H9 (cell line): ENCODE data around the gene ARPP19. TPM values are rescaled to one million over a fixed set of nuclear protein-coding genes. Genes with fewer than 3 reads are reported as not detected.
"Not testable (repeated sequence)": the region's sequence is repeated elsewhere in the genome, so short reads cannot be mapped to it uniquely, and the experiment has no call there.

Experiments
- DNase-seq: peaks from one replicate; pipeline ENCODE4 v3.0.0-alpha.2; 2017
- H2AFZ ChIP-seq: one replicate; pipeline ENCODE4 v1.6.1; 2013; ENCODE audit warnings: mild to moderate bottlenecking, low read length, control low read depth, moderate library complexity
- H2AK5ac ChIP-seq: 2 replicates; pipeline ENCODE4 v1.6.1; 2013; ENCODE audit warnings: low read length, control low read depth, mixed read lengths; ENCODE audit not compliant: insufficient read length
- H2BK120ac ChIP-seq: one replicate; pipeline ENCODE4 v1.6.1; 2013; ENCODE audit warnings: low read depth, mild to moderate bottlenecking, low read length, control low read depth, inconsistent platforms; ENCODE audit not compliant: poor library complexity, severe bottlenecking
- H2BK12ac ChIP-seq: 2 replicates; pipeline ENCODE4 v1.6.1; 2013; ENCODE audit warnings: low read length, control low read depth, mixed read lengths, low read depth; ENCODE audit not compliant: insufficient read length
- H2BK15ac ChIP-seq: 2 replicates; pipeline ENCODE4 v1.6.1; 2013; ENCODE audit warnings: low read depth, low read length, control low read depth
- H2BK20ac ChIP-seq: one replicate; pipeline ENCODE4 v1.6.1; 2013; ENCODE audit warnings: low read depth, mild to moderate bottlenecking, low read length, control low read depth, inconsistent platforms; ENCODE audit not compliant: poor library complexity, severe bottlenecking
- H2BK5ac ChIP-seq: 2 replicates; pipeline ENCODE4 v1.6.1; 2013; ENCODE audit warnings: low read length, control low read depth, mixed read lengths; ENCODE audit not compliant: insufficient read length
- H3K14ac ChIP-seq: 2 replicates; pipeline ENCODE4 v1.6.1; 2013; ENCODE audit warnings: low read length, control low read depth; ENCODE audit not compliant: insufficient read depth
- H3K18ac ChIP-seq: 2 replicates; pipeline ENCODE4 v1.6.1; 2013; ENCODE audit warnings: low read depth, mild to moderate bottlenecking, mixed read lengths, low read length, control low read depth; ENCODE audit not compliant: insufficient read length
- H3K23ac ChIP-seq: 2 replicates; pipeline ENCODE4 v1.6.1; 2013; ENCODE audit warnings: low read length, control low read depth, mixed read lengths, low read depth; ENCODE audit not compliant: insufficient read length
- H3K23me2 ChIP-seq: 2 replicates; pipeline ENCODE4 v1.6.1; 2013; ENCODE audit warnings: low read depth, mild to moderate bottlenecking, mixed read lengths, low read length, control low read depth; ENCODE audit not compliant: insufficient read length, poor library complexity, severe bottlenecking
- H3K27ac ChIP-seq: 2 replicates; pipeline ENCODE4 v1.5.1; 2013; ENCODE audit warnings: low read length, control low read depth, mixed read lengths, low read depth; ENCODE audit not compliant: insufficient read length
- H3K27me3 ChIP-seq: 2 replicates; pipeline ENCODE4 v1.6.1; 2013; ENCODE audit warnings: low read length, control low read depth, inconsistent platforms; ENCODE audit not compliant: insufficient read depth
- H3K4ac ChIP-seq: 2 replicates; pipeline ENCODE4 v1.6.1; 2013; ENCODE audit warnings: low read depth, mild to moderate bottlenecking, control low read depth, inconsistent platforms, low read length, moderate library complexity
- H3K4me1 ChIP-seq: 2 replicates; pipeline ENCODE4 v1.6.1; 2013; ENCODE audit warnings: low read length, control low read depth, inconsistent platforms; ENCODE audit not compliant: insufficient read depth
- H3K4me2 ChIP-seq: 2 replicates; pipeline ENCODE4 v1.6.1; 2013; ENCODE audit warnings: low read length, control low read depth, mixed read lengths; ENCODE audit not compliant: insufficient read length, insufficient read depth
- H3K56ac ChIP-seq: 2 replicates; pipeline ENCODE4 v1.6.1; 2013; ENCODE audit warnings: low read depth, mild to moderate bottlenecking, mixed read lengths, low read length, control low read depth; ENCODE audit not compliant: insufficient read length
- H3K79me1 ChIP-seq: 2 replicates; pipeline ENCODE4 v1.6.1; 2013; ENCODE audit warnings: low read depth, mild to moderate bottlenecking, moderate library complexity, low read length, control low read depth, inconsistent platforms; ENCODE audit not compliant: insufficient read depth, poor library complexity, severe bottlenecking
- H3K79me2 ChIP-seq: 2 replicates; pipeline ENCODE4 v1.6.1; 2013; ENCODE audit warnings: low read length, control low read depth, inconsistent platforms; ENCODE audit not compliant: insufficient read depth
- H3K9ac ChIP-seq: 2 replicates; pipeline ENCODE4 v1.6.1; 2013; ENCODE audit warnings: low read length, control low read depth, mixed read lengths; ENCODE audit not compliant: insufficient read length; ENCODE audit errors: extremely low read depth
- H3K9me3 ChIP-seq: one replicate; pipeline ENCODE4 v1.6.1; 2013; ENCODE audit warnings: low read depth, low read length, inconsistent platforms; ENCODE audit not compliant: control insufficient read depth
- H3T11ph ChIP-seq: one replicate; pipeline ENCODE4 v1.6.1; 2013; ENCODE audit warnings: mild to moderate bottlenecking, low read length, control low read depth, inconsistent platforms
- H4K20me1 ChIP-seq: one replicate; pipeline ENCODE4 v1.6.1; 2013; ENCODE audit not compliant: control insufficient read depth, insufficient read length, insufficient read depth
- H4K5ac ChIP-seq: 2 replicates; pipeline ENCODE4 v1.6.1; 2013; ENCODE audit warnings: low read depth, mild to moderate bottlenecking, mixed read lengths, low read length, control low read depth; ENCODE audit not compliant: insufficient read length
- H4K8ac ChIP-seq: replicated peaks from 2 replicates; pipeline ENCODE4 v1.6.1; 2013; ENCODE audit warnings: low read length, control low read depth, mixed read lengths, low read depth; ENCODE audit not compliant: insufficient read length
- H4K91ac ChIP-seq: 2 replicates; pipeline ENCODE4 v1.6.1; 2013; ENCODE audit warnings: low read depth, mild to moderate bottlenecking, moderate library complexity, mixed read lengths, low read length, control low read depth; ENCODE audit not compliant: insufficient read length
- H3K27ac Mint-ChIP-seq, 3 experiments: 2 replicates in 2 of 3; 3 replicates in 1 of 3; pipeline ENCODE4 v1.8.0; 2020 to 2021; ENCODE audit warnings: mixed read lengths in 3 of 3, mild to moderate bottlenecking in 1 of 3, moderate library complexity in 1 of 3
- H3K27me3 Mint-ChIP-seq: 2 replicates; pipeline ENCODE4 v1.8.0; 2021; ENCODE audit warnings: low read depth, mild to moderate bottlenecking, moderate library complexity, mixed read lengths
- H3K36me3 Mint-ChIP-seq, 3 experiments: 2 replicates in 2 of 3; 3 replicates in 1 of 3; pipeline ENCODE4 v1.8.0; 2020 to 2021; ENCODE audit warnings: low read depth in 3 of 3, mixed read lengths in 3 of 3; ENCODE audit not compliant: insufficient read depth in 1 of 3
- H3K4me1 Mint-ChIP-seq, 2 experiments: 2 replicates each; pipeline ENCODE4 v1.8.0; 2020; ENCODE audit warnings: mixed read lengths in 2 of 2
- H3K4me3 Mint-ChIP-seq, 2 experiments: 2 replicates in 1 of 2; 3 replicates in 1 of 2; pipeline ENCODE4 v1.8.0; 2020 to 2021; ENCODE audit warnings: mild to moderate bottlenecking in 2 of 2, mixed read lengths in 2 of 2, moderate library complexity in 1 of 2
- H3K9me3 Mint-ChIP-seq, 2 experiments: 2 replicates in 1 of 2; 3 replicates in 1 of 2; pipeline ENCODE4 v1.8.0; 2020; ENCODE audit warnings: mild to moderate bottlenecking in 2 of 2, mixed read lengths in 2 of 2, moderate library complexity in 1 of 2
- WGBS: extraction: QIAGEN DNeasy Blood & Tissue Kit; methylation state at CpG from one replicate; pipeline ENCODE4 v1.1.7; 2013; ENCODE audit warnings: missing lambda C conversion rate, low lambda C conversion rate, mixed read lengths; ENCODE audit not compliant: insufficient read length; ENCODE audit errors: extremely low coverage; 5-methylcytosine and 5-hydroxymethylcytosine counted together
- total RNA-seq: library from RNA; stranded (reverse); gene quantifications from 2 replicates; pipeline ENCODE4 v1.2.1, GENCODE V29; 2021
- TF ChIP-seq, protein P1 (sequence below): fragments of 200-600 bp; sonication (generic); conservative IDR thresholded peaks from 3 replicates; pipeline ENCODE4 v1.8.0; 2021; ENCODE audit warnings: antibody characterized with exemption, mild to moderate bottlenecking

Gene ARPP19
- total RNA-seq, 1 experiment from 2014 or later, result 247 TPM

- H3K4me1 ChIP-seq, result no peaks in the 10 kb centered on the region
- no peak overlapping the region for H3T11ph ChIP-seq
- H2BK12ac ChIP-seq, result no peak overlapping the region
- H3K23ac ChIP-seq, result no peak overlapping the region
- no CpG with 5 or more reads among the region's 2 CpGs for WGBS
- H4K91ac ChIP-seq, result no peak overlapping the region
- Mint-ChIP-seq H3K36me3 (no peaks in the 10 kb centered on the region), H3K27ac (no peak overlapping the region), H3K4me1 (peaks cover 4% of the 10 kb centered on the region in 2 experiments), H3K4me3 (no peak overlapping the region), H3K9me3 (no peaks in the 10 kb centered on the region; a peak in 1 of 5 replicates), H3K27me3 (no peaks in the 10 kb centered on the region)
- no peaks in the 10 kb centered on the region for H3K79me2 ChIP-seq
- H3K14ac ChIP-seq, result no peak overlapping the region
- no peak overlapping the region for H2BK5ac ChIP-seq
- no peak overlapping the region for H3K4me2 ChIP-seq
- H3K4ac ChIP-seq, result no peak overlapping the region
- no peaks in the 10 kb centered on the region for H3K79me1 ChIP-seq
- H3K9me3 ChIP-seq, result no peaks in the 10 kb centered on the region
- H3K27me3 ChIP-seq, result no peaks in the 10 kb centered on the region
- no peak for DNase-seq
- H3K56ac ChIP-seq, result no peak overlapping the region
- no peak overlapping the region for H2BK20ac ChIP-seq
- no peak overlapping the region for H2AFZ ChIP-seq
- no peak overlapping the region for H3K9ac ChIP-seq
- H2BK15ac ChIP-seq, result no peak overlapping the region
- no peak overlapping the region for H2BK120ac ChIP-seq
- TF ChIP-seq, protein P1, sequence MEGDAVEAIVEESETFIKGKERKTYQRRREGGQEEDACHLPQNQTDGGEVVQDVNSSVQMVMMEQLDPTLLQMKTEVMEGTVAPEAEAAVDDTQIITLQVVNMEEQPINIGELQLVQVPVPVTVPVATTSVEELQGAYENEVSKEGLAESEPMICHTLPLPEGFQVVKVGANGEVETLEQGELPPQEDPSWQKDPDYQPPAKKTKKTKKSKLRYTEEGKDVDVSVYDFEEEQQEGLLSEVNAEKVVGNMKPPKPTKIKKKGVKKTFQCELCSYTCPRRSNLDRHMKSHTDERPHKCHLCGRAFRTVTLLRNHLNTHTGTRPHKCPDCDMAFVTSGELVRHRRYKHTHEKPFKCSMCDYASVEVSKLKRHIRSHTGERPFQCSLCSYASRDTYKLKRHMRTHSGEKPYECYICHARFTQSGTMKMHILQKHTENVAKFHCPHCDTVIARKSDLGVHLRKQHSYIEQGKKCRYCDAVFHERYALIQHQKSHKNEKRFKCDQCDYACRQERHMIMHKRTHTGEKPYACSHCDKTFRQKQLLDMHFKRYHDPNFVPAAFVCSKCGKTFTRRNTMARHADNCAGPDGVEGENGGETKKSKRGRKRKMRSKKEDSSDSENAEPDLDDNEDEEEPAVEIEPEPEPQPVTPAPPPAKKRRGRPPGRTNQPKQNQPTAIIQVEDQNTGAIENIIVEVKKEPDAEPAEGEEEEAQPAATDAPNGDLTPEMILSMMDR, result no peak
- no peaks in the 10 kb centered on the region for H4K20me1 ChIP-seq
- no peak overlapping the region for H4K8ac ChIP-seq
- H3K27ac ChIP-seq, result no peak overlapping the region
- H4K5ac ChIP-seq, result no peak overlapping the region
- H3K23me2 ChIP-seq, result no peaks in the 10 kb centered on the region
- H2AK5ac ChIP-seq, result no peak overlapping the region
- H3K18ac ChIP-seq, result no peak overlapping the region
Observed at GRCh38 chr15:52575072-52575471, 6.2 kb upstream of the ARPP19 start.

DNA sequence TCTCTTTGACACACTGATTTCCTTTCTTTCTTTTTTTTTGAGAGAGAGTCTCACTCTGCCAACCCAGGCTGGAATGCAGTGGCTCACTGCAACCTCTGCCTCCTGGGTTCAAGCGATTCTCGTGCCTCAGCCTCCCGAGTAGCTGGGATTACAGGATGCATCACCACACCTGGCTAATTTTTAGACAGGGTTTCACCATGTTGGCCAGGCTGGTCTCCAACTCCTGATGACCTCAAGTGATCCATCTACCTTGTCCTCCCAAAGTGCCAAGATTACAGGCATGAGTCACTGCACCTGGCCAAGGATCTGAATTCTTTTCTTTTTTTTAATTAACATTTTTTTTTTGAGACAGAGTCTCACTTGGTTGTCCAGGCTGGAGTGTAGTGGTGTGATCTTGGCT is 5.8 kb upstream of the ARPP19 start:
- H2BK5ac ChIP-seq, H2BK15ac ChIP-seq, H4K5ac ChIP-seq, H3K27me3 Mint-ChIP-seq, H3K4me2 ChIP-seq, H3K4me1 Mint-ChIP-seq, H3K4ac ChIP-seq, H3K79me1 ChIP-seq, H3K79me2 ChIP-seq, H3K23me2 ChIP-seq, H3K9me3 Mint-ChIP-seq, H2AFZ ChIP-seq, H3K9ac ChIP-seq, H2BK120ac ChIP-seq, H4K8ac ChIP-seq, DNase-seq, H2BK20ac ChIP-seq, H3K36me3 Mint-ChIP-seq, H4K91ac ChIP-seq, H3K14ac ChIP-seq, H3K18ac ChIP-seq, H3T11ph ChIP-seq, H3K27ac ChIP-seq, H3K4me3 Mint-ChIP-seq, H3K23ac ChIP-seq, H3K9me3 ChIP-seq, H3K27me3 ChIP-seq, H3K27ac Mint-ChIP-seq, H3K56ac ChIP-seq, H2BK12ac ChIP-seq, H2AK5ac ChIP-seq, H3K4me1 ChIP-seq, H4K20me1 ChIP-seq: not testable (repeated sequence)
- no CpG with 5 or more reads among the region's 3 CpGs for WGBS
